Measurements from ENCODE around the gene SMYD5. TPM values are rescaled to one million over a fixed set of nuclear protein-coding genes. Genes with fewer than 3 reads are reported as not detected.

Gene SMYD5
- total RNA-seq, 3 donors from 2014 or later, result 14.1 to 21.6 (median 18.3) TPM

GRCh38 chr2:73268366-73268829, 54.4 kb downstream of the SMYD5 start:
- intact Hi-C loops (cut with DNase I; ENCODE audit: low total_unique reads), result no loop called here
- Histone ChIP-seq H3K4me3 (peak overlapping the region in 2 of 3 donors; percentile 52 to 70), H3K27ac (peak overlapping the region in 1 of 2 donors; percentile 38), H3K36me3 (no peaks in the 10 kb centered on the region), H3K4me1 (peaks cover 0 to 5% of the 10 kb centered on the region in 2 donors), H3K9me3 (no peaks in the 10 kb centered on the region), H3K27me3 (no peaks in the 10 kb centered on the region)
- DNase-seq (ENCODE audit: low spot score in 2 of 2), result no peak
- no peak for TF ChIP-seq POLR2AphosphoS5 (IDR thresholded peaks at IDR 0.05)

- Histone ChIP-seq H3K4me1 (peaks cover 0 to 5% of the 10 kb centered on the region in 2 donors), H3K27ac (peak overlapping the region in 1 of 2 donors; percentile 38), H3K4me3 (peak overlapping the region in 2 of 3 donors; percentile 52 to 70), H3K27me3 (no peaks in the 10 kb centered on the region), H3K9me3 (no peaks in the 10 kb centered on the region), H3K36me3 (no peaks in the 10 kb centered on the region)
- DNase-seq (ENCODE audit: low spot score in 2 of 2), result peak in 1 of 2 donors; percentile 61
- intact Hi-C loops (cut with DNase I; ENCODE audit: low total_unique reads), result no loop called here
- TF ChIP-seq POLR2A (IDR thresholded peaks at IDR 0.05) (no peak), POLR2AphosphoS5 (IDR thresholded peaks at IDR 0.05) (no peak), CTCF (IDR thresholded peaks at IDR 0.05) (no peak)
Measured at GRCh38 chr2:73268830-73269685, 55.0 kb downstream of the SMYD5 start.

- H3K27me3 ChIP-seq, result no peaks in the 10 kb centered on the region
- TF ChIP-seq POLR2A (IDR thresholded peaks at IDR 0.05) (no peak), POLR2AphosphoS5 (IDR thresholded peaks at IDR 0.05) (no peak), CTCF (IDR thresholded peaks at IDR 0.05) (no peak)
- peak overlapping the region in 2 of 3 donors; percentile 52 to 70 for H3K4me3 ChIP-seq
Measured at GRCh38 chr2:73269686-73270465, 55.8 kb downstream of the SMYD5 start.

GRCh38 chr2:73272270-73272669, 58.2 kb downstream of the SMYD5 start:
- H3K36me3 ChIP-seq, result no peaks in the 10 kb centered on the region
- intact Hi-C loops (cut with DNase I; ENCODE audit: low total_unique reads), result no loop called here
- DNase-seq (ENCODE audit: low spot score in 2 of 2), result no peak
- H3K4me1 ChIP-seq, result peaks cover 0 to 5% of the 10 kb centered on the region in 2 donors
- no peak overlapping the region for H3K27ac ChIP-seq
- no peaks in the 10 kb centered on the region for H3K27me3 ChIP-seq
- H3K4me3 ChIP-seq, result no peak overlapping the region
- no peaks in the 10 kb centered on the region for H3K9me3 ChIP-seq
- no peak for TF ChIP-seq POLR2A (IDR thresholded peaks at IDR 0.05)
- no peak for TF ChIP-seq CTCF (IDR thresholded peaks at IDR 0.05)
- TF ChIP-seq POLR2AphosphoS5 (IDR thresholded peaks at IDR 0.05), result no peak

More at GRCh38 chr2:73269686-73270465, 55.8 kb downstream of the SMYD5 start:
- Histone ChIP-seq H3K36me3 (no peaks in the 10 kb centered on the region), H3K9me3 (no peaks in the 10 kb centered on the region), H3K4me1 (peaks cover 0 to 5% of the 10 kb centered on the region in 2 donors), H3K27ac (no peak overlapping the region)
- intact Hi-C loops (cut with DNase I; ENCODE audit: low total_unique reads), result no loop called here
- DNase-seq (ENCODE audit: low spot score in 2 of 2), result no peak

Other genes with a start within 250 kb of the SMYD5 start
- gene SFXN5, start 142.5 kb upstream of the SMYD5 start, total RNA-seq, result 10 to 100 TPM in 2 of 3 donors, 1 to 10 TPM in 1; 6.7 to 19.6 (median 12.8) TPM
- gene RAB11FIP5, start 101.3 kb upstream of the SMYD5 start, total RNA-seq, result 10 to 100 TPM; 20.6 to 27.4 (median 26.5) TPM
- not detected for gene NOTO, start 11.7 kb upstream of the SMYD5 start, total RNA-seq
- 10 to 100 TPM; 21.6 to 49.6 (median 25.6) TPM for gene PRADC1, start 19.0 kb downstream of the SMYD5 start, total RNA-seq
- 100 to 1,000 TPM; 180 to 223 (median 187) TPM for gene CCT7, start 20.1 kb downstream of the SMYD5 start, total RNA-seq
- gene FBXO41, start 70.2 kb downstream of the SMYD5 start, total RNA-seq, result 1 to 10 TPM; 1.6 to 4.0 (median 3.9) TPM
- gene EGR4, start 79.3 kb downstream of the SMYD5 start, total RNA-seq, result not detected
- gene ALMS1, start 171.6 kb downstream of the SMYD5 start, total RNA-seq, result 10 to 100 TPM; 38.7 to 53.1 (median 40.6) TPM

All from breast epithelium (tissue), 4 donors.